GM21515 (cell line): ENCODE data around the gene ZDHHC14.

Experiments
- ATAC-seq: cut with Tn5 transposase; IDR thresholded peaks from one replicate; pipeline ENCODE4 v1.9.1; 2021; ENCODE audit not compliant: unreplicated experiment

ZDHHC14 gene

DNA sequence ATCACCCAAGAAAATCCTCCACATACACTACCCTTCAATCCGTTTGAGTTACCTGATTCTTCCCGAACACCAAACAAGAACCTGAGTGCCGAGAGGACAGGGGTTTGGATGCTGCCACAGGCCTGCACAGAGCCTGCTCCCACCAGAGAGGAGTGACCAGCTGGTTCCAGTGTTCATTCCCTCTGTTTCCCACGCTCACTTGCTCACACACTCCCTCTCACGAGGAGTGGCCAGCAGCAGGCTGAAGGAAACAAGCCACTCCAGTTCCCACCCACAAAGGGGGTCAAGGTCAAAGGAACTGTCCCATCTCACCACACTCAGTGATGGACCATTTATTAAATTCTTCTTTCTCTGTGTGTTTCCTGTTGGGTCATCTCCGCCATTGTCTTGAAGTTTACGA, 344.8 kb downstream of the ZDHHC14 start:
- no peak for ATAC-seq

DNA sequence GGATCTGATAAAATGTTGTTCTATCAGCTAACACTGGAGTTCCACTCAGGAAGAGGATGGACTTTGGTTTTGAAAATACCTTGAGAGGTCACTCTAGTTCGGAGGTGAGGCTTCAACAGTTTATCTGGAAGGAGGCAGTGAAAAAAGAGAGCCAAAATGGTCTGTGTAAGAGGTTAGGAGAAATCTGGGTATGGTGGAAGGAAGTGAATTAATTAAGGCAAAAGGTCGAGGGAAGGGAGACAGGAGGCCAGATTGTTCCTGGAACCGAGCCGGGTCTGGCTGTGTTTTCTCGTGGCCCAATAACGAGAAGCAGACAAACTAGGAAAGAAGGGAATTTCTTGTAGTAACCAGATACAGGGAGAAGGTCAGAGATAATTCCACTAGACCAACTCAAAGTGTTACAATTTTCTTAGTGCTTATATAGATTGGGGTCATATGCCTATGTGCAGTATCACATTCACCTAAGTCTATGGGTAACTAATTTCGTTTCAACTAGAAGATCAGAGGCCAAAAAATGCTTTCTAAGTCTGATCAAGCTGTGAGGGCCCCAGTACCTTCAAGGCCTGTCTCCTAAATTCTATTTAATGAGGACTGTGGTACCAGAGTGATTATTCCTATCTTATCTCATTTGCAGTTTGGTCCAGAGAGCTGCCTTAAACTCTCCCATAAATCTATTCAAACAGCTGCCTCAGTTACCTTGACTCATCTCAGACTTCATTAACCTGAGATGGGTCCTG, 346.1 kb downstream of the ZDHHC14 start:
- no peak for ATAC-seq
